PC-3 (cell line): ENCODE data around the gene ADRA2B.
"Not testable (repeated sequence)": the region's sequence is repeated elsewhere in the genome, so short reads cannot be mapped to it uniquely, and the experiment has no call there.

Experiments used
- CTCF ChIP-seq: fragments of 300-600 bp; sonication (generic); conservative IDR thresholded peaks from 2 replicates; pipeline ENCODE4 v1.5.1; 2017; ENCODE audit warnings: antibody characterized with exemption, low read depth, mild to moderate bottlenecking, low read length
- EZH2phosphoT487 ChIP-seq: fragments of 300-600 bp; sonication (generic); IDR thresholded peaks from 2 replicates; pipeline ENCODE4 v1.6.1; 2018; ENCODE audit warnings: mild to moderate bottlenecking, antibody characterized with exemption, low read length, borderline replicate concordance

GRCh38 chr2:96141624-96141967 is 25.2 kb upstream of the ADRA2B start:
- not testable (repeated sequence) for TF ChIP-seq CTCF, EZH2phosphoT487
